Umbilical cord (tissue), 2 donors: Measurements from ENCODE around the gene POLR2L. TPM values are rescaled to one million over a fixed set of nuclear protein-coding genes. Genes with fewer than 3 reads are reported as not detected.

Experiments used
- DNase-seq: peaks from one replicate; pipeline ENCODE4 v3.0.0-alpha.2; 2015; ENCODE audit warnings: low spot score
- total RNA-seq: library from RNA; depleted of rRNA; stranded (reverse); fragments of >200 nt; gene quantifications from one replicate; pipeline ENCODE4 v1.2.3, GENCODE V29; 2014; ENCODE audit warnings: low replicate concordance; ENCODE audit not compliant: insufficient read depth

The POLR2L gene
- 14.0 TPM for total RNA-seq

GRCh38 chr11:842370-843002, at the start of gene POLR2L, which contains the start of gene TSPAN4:
Gene POLR2L (minus strand): TSS chr11:842529. CDS start chr11:842508, 21 bp downstream.
Gene TSPAN4 (plus strand): TSS chr11:842852. CDS start chr11:850305, 7,453 bp downstream.
- DNase-seq: peak; percentile 90

- no peak for DNase-seq
These were observed 48.6 kb upstream of the POLR2L start for GRCh38 chr11:890794-891540.

- DNase-seq: no peak
These were observed 47.6 kb upstream of the POLR2L start for GRCh38 chr11:889687-890475.

GRCh38 chr11:889257-889656, 46.9 kb upstream of the POLR2L start:
- no peak for DNase-seq

GRCh38 chr11:888310-889212, 46.2 kb upstream of the POLR2L start:
- no peak for DNase-seq

- DNase-seq: no peak
These were observed 45.3 kb upstream of the POLR2L start for GRCh38 chr11:887589-887988.

- no peak for DNase-seq
These were observed 44.2 kb upstream of the POLR2L start for GRCh38 chr11:886568-886967.

- DNase-seq: no peak
These were observed 42.3 kb upstream of the POLR2L start for GRCh38 chr11:884578-885070.

- DNase-seq: no peak
These were observed 41.2 kb upstream of the POLR2L start for GRCh38 chr11:883527-883926.

GRCh38 chr11:882596-882995, 40.3 kb upstream of the POLR2L start:
- DNase-seq: no peak

GRCh38 chr11:880447-880846, 38.1 kb upstream of the POLR2L start:
- DNase-seq: no peak

- DNase-seq: no peak
These were observed 35.2 kb upstream of the POLR2L start for GRCh38 chr11:877565-877964.

- DNase-seq: no peak
These were observed 34.2 kb upstream of the POLR2L start for GRCh38 chr11:876545-876944.

- DNase-seq: no peak
These were observed 33.5 kb upstream of the POLR2L start for GRCh38 chr11:875769-876301.

GRCh38 chr11:875203-875602, 32.9 kb upstream of the POLR2L start:
- no peak for DNase-seq

GRCh38 chr11:873706-874105, 31.4 kb upstream of the POLR2L start:
- DNase-seq: no peak

- DNase-seq: no peak
These were observed 30.5 kb upstream of the POLR2L start for GRCh38 chr11:872799-873198.

- no peak for DNase-seq
These were observed 29.1 kb upstream of the POLR2L start for GRCh38 chr11:871472-871871.

- no peak for DNase-seq
These were observed 28.1 kb upstream of the POLR2L start for GRCh38 chr11:870418-870817.

GRCh38 chr11:870127-870413, 27.7 kb upstream of the POLR2L start:
- no peak for DNase-seq
